Measurements from ENCODE around the gene TSKS. TPM values are rescaled to one million over a fixed set of nuclear protein-coding genes. Genes with fewer than 3 reads are reported as not detected.

TSKS gene
- total and polyA plus RNA-seq, 10 of the 15 experiments (the other 5 are each of a cell fraction or from before 2014, with no cell fraction given), result not detected

GRCh38 chr19:49766007-49766929, 3.2 kb upstream of the TSKS start (continued):
- TF ChIP-seq ZZZ3 (IDR thresholded peaks at IDR 0.05; ENCODE audit: control insufficient read depth, insufficient read length, low read depth), result no peak
- TF ChIP-seq CTCF (IDR thresholded peaks at IDR 0.05 in 2 of 3, conservative IDR thresholded peaks at IDR 0.05 in 1 of 3; ENCODE audit: control insufficient read depth in 2 of 3, extremely low read depth in 1 of 3, insufficient read depth in 1 of 3, low read depth in 3 of 3, low read length in 3 of 3), result no peak
- no peak for TF ChIP-seq CHD1 (IDR thresholded peaks at IDR 0.05; ENCODE audit: low read depth, low read length)
- peak; percentile 88 for TF ChIP-seq SMAD1 (IDR thresholded peaks at IDR 0.05; ENCODE audit: low read depth, partially characterized antibody)
- no peak for TF ChIP-seq BRCA1 (IDR thresholded peaks at IDR 0.05; ENCODE audit: low read depth, low read length)
- peak; percentile 47; the same call in 1 of the 2 replicates for TF ChIP-seq TAF1 (IDR thresholded peaks at IDR 0.05; ENCODE audit: borderline replicate concordance, low read depth, low read length)
- TF ChIP-seq KAT2A (conservative IDR thresholded peaks at IDR 0.05; ENCODE audit: control insufficient read depth, low read depth, low read length), result no peak
- no peak for TF ChIP-seq MTA2 (IDR thresholded peaks at IDR 0.05; ENCODE audit: low read depth)
- TF ChIP-seq SREBF1 (IDR thresholded peaks at IDR 0.05; ENCODE audit: low read length), result 0 out of 2 replicates have a peak, but pooled peaks have one; percentile 17
- TF ChIP-seq ATF7 (IDR thresholded peaks at IDR 0.05; ENCODE audit: low read depth), result peak; percentile 52; the same call in 1 of the 2 replicates
- TF ChIP-seq CEBPZ (IDR thresholded peaks at IDR 0.05; ENCODE audit: low read depth, low read length), result peak; percentile 88
- no peak for TF ChIP-seq IRF5 (IDR thresholded peaks at IDR 0.05; ENCODE audit: borderline replicate concordance)
- TF ChIP-seq HDGF (IDR thresholded peaks at IDR 0.05), result peak; percentile 99
- TF ChIP-seq NBN (IDR thresholded peaks at IDR 0.05), result peak; percentile 76
- TF ChIP-seq NFIC (IDR thresholded peaks at IDR 0.05; ENCODE audit: low read depth, low read length), result no peak
- no peak for TF ChIP-seq PML (IDR thresholded peaks at IDR 0.05; ENCODE audit: low read length)
- TF ChIP-seq FOS (IDR thresholded peaks at IDR 0.05; ENCODE audit: borderline replicate concordance, extremely low read depth, insufficient read length), result peak; percentile 88
- TF ChIP-seq IKZF2 (IDR thresholded peaks at IDR 0.05), result peak in 1 of 2 experiments; percentile 31; a peak in 2 of 4 replicates
- no peak for TF ChIP-seq CHD4 (IDR thresholded peaks at IDR 0.05)
- TF ChIP-seq NR2C2 (IDR thresholded peaks at IDR 0.05; ENCODE audit: borderline replicate concordance, control insufficient read depth, insufficient read length, low read depth), result no peak
- peak; percentile 24 to 31; a peak in 2 of 4 replicates for TF ChIP-seq BHLHE40 (IDR thresholded peaks at IDR 0.05; ENCODE audit: borderline replicate concordance in 1 of 2, low read depth in 2 of 2, low read length in 1 of 2)
- peak; percentile 66; the same call in 1 of the 2 replicates for TF ChIP-seq E2F4 (IDR thresholded peaks at IDR 0.05; ENCODE audit: low read depth, low read length)
- TF ChIP-seq JUND (IDR thresholded peaks at IDR 0.05; ENCODE audit: low read depth, low read length), result no peak
